ENCODE data around the gene FMO4.

DNA sequence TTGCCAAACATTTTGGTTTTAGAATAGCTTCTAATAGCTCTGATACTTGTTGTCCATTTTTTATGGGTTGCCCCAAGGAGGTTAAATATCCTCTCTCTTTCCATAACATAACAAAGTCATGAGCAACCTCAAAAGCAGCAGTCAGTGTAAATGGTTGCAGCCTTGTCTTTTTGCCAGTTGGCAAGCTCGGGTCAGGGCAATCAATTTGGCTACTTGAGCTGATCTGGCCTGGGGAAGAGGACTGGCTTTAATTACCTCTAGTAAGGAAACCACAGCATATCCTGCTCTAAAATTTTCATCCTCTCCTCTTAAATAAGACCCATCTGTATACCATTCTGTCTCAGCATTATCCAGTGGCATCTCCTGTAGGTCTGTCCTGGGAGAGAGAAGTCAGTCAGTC is 21.2 kb upstream of the FMO4 start:
- TF ChIP-seq, protein P1, sequence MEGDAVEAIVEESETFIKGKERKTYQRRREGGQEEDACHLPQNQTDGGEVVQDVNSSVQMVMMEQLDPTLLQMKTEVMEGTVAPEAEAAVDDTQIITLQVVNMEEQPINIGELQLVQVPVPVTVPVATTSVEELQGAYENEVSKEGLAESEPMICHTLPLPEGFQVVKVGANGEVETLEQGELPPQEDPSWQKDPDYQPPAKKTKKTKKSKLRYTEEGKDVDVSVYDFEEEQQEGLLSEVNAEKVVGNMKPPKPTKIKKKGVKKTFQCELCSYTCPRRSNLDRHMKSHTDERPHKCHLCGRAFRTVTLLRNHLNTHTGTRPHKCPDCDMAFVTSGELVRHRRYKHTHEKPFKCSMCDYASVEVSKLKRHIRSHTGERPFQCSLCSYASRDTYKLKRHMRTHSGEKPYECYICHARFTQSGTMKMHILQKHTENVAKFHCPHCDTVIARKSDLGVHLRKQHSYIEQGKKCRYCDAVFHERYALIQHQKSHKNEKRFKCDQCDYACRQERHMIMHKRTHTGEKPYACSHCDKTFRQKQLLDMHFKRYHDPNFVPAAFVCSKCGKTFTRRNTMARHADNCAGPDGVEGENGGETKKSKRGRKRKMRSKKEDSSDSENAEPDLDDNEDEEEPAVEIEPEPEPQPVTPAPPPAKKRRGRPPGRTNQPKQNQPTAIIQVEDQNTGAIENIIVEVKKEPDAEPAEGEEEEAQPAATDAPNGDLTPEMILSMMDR (conservative IDR thresholded peaks at IDR 0.05; ENCODE audit: low read depth, low read length): no peak
- TF ChIP-seq EZH2 (IDR thresholded peaks at IDR 0.05; ENCODE audit: low read length, unreplicated experiment): no peak
